CD4-positive, alpha-beta T cell treated with Interleukin-4 for 1 hour (primary cell): ENCODE data around the gene SLC44A3.

ENCODE experiments used
- DNase-seq, 2 donors: peaks; one replicate each; pipeline ENCODE4 v3.0.0-alpha.2; 2020 to 2022

The SLC44A3 gene

GRCh38 chr1:94874423-94874822 is 54.3 kb downstream of the SLC44A3 start:
- DNase-seq, result no peak

GRCh38 chr1:94875794-94876193 is 55.6 kb downstream of the SLC44A3 start:
- DNase-seq, result no peak

- no peak for DNase-seq
Observed at GRCh38 chr1:94876362-94876761, 56.2 kb downstream of the SLC44A3 start.

GRCh38 chr1:94878329-94878728 is 58.2 kb downstream of the SLC44A3 start:
- DNase-seq, result no peak

GRCh38 chr1:94883691-94884090 is 63.5 kb downstream of the SLC44A3 start:
- DNase-seq, result peak in 1 of 2 donors; percentile 47

DNA sequence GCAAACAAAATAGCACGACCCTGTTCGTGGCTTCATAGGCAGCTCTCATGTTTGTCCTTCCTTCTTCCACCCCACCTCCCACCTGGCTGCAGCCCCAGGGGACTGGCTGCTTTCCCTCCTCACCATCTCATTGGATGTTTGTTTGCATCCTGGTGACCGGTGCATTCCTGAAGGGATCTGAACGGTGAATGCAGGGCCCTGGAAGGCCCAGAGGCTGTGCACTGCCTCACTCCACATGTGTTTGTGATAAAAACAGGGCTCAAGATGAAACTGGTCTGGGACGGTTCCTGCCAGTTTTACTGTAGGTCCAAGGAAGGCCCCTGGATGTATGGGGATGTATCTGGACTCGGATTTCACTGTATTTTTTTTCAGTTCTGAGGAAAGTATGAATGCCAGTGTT is 63.9 kb downstream of the SLC44A3 start:
- DNase-seq, result no peak

DNA sequence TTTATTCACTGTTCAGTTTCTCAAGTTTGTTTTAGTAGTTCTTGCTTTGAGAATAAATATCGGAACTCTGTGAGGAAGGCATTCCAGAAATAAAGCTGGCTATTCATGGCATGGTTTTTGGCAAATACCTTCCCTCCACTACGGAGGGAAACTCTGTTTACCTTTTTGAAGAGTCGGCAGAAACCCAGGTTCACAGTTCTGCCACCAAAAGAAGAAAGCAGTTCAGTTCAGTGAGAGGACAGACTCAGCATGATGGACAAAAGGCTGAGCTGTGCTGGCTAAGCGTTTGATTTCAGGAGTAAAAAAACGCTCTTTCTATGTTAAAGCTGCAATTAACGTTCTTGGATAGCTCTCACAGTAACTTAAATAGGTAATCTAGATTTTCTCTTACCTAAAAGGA is 64.3 kb downstream of the SLC44A3 start:
- no peak for DNase-seq

DNA sequence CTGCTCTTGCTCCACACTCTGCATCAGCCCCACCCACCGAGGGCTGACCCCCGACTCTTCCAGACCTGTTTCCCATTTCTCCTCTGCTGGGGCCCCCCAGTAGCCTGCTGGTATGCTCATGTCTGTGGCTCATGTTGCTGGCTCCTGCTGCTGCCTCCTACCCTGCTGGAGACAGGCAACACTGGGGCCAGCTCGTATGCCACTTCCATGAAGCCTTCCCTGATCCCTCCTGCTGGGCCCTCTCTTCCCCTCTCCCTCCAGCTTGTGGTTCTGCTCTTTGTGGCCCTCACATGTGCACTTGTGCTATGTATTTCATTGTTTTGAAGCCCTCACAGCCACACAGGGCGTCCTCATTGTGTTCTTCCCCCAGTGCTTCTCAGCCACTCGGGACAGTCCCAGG is 66.2 kb downstream of the SLC44A3 start:
- no peak for DNase-seq

DNA sequence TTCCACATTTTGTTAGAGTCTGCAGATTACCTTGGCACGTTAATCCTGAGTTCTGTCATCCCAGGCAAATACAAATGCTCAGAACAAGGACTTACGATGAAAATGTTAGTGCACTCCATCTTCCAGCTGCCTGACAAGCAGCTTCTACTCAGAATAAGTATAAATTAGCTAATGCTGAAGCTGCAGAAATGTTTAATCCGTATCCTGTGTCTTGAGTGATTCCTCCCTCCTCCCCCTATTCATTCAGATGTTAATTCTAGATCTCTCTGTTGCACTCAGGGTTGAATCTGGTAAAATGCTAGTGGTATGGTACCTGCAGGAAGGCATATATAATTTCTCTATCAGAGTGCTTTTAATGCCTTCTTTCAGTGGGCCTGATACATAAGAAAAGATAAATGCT is 66.9 kb downstream of the SLC44A3 start:
- no peak for DNase-seq

DNA sequence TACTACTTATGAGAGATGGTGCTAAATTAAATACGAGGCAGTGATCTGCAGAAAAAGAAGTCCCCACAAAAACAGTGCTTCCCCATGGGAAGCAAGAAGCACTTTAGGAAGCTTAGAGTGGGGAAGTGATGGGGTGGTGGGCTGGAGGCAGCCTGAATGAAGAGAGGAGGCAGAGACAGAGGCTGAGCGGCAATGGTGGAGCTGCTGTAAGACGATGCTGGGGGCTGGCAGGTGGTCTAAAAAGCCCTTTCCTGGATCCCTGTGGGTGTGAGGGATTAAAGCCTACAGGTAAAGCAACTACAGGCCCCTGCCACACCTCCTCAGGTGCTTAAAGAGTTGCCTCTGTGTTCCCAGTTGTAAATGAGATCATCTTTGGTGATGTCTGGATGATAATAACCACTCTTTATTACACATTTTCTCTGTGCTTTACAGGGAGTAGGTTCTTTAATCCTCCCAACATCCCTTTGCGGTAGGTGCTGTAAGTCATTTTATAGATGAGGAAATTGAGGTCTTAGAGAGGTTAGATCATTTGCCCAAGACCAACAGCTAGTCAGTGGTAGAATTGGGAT is 67.5 kb downstream of the SLC44A3 start:
- DNase-seq, result no peak

DNA sequence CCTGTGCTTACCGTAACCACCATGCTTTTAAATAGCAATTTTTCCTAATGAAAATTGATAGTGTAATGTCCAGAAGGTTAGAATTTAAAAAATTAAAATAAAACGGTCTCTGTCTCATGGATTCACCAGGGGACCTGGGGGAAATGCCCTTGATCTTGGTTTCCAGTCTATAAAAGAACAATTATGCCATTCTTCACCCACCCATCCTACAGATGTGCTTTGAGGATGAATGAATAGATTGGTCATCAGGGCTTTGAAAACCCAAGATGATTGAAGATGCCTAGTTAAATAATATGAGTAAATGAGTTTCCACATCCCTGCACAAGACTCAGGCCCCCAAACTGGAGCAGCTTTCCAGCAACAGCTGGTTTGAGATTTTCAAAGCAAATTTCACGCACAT is 68.0 kb downstream of the SLC44A3 start:
- no peak for DNase-seq

- DNase-seq, result no peak
Observed at GRCh38 chr1:94892604-94893254, 72.6 kb downstream of the SLC44A3 start.

DNA sequence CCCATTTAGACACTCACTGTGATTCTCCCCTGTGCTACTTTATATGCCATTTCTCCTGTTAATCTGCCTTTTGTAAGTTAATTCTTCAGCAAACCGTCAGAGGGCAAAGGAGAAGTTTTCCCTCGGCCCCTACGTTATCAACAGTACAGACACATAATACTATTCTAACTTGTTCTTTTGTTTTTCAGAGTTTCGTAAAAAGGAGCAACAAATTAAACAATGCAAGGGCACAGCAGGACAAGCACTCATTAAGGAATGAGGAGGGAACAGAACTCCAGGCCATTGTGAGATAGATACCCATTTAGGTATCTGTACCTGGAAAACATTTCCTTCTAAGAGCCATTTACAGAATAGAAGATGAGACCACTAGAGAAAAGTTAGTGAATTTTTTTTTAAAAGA is 74.5 kb downstream of the SLC44A3 start:
- DNase-seq, result no peak

DNA sequence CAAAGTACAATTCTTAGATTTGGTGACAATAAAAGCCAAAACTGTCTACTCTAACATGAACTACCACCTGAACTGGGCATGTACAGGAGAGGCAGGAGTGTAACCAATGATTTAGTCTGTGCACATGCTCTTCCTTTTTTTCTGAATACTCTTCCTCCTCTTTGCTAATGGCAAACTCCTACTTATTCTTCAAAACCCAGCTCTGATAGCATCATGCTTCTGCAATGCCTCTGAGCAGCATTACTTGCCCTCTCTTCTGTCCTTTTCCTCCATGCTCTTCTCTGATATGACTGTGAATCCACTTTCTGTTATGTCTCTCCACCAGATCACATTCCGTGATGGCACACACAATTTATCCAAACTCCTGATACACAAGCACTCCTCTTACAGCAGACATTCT is 75.4 kb downstream of the SLC44A3 start:
- DNase-seq, result no peak

DNA sequence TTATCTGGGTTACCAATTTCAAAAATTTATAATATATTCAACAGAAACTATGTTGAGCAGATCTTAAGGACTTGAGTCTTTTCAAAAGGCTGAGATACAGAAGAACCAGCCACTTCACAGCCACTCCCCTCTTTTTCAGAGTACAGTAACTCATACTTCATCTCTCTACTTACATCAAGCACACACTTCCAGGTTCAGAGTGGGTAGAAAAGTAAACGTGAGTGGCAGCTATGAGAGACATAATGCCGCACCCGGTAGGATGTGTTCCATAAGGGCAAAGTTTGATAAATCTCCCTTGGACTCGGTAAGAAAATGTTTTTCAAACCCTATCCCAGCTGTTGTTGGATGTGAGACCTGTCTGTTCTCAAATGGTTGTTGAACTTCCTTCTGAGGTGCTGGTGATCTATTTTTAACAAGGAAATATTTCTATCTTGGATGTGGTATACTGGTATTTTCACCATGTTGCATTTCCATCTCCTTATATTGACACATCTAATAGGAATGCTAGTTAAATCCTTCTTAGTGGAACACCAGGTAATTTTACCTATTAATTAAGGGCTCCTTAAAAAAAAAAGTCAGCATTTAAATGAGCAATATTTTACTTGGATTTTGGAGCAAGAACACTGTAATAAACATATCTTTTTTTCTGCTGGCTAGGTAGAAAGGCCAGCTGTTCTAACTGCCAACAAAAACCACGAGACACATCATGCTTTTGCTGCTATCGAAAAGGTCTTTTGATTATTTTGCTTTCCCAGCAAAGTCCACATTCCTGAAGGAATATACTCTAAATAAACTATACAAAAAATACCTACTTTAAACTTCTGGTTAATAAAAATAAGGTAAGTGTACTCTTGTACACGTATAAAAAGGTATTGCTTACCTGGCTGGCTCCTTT is 78.6 kb downstream of the SLC44A3 start:
- DNase-seq, result no peak

- DNase-seq, result no peak
Observed at GRCh38 chr1:94899756-94900155, 79.6 kb downstream of the SLC44A3 start.

DNA sequence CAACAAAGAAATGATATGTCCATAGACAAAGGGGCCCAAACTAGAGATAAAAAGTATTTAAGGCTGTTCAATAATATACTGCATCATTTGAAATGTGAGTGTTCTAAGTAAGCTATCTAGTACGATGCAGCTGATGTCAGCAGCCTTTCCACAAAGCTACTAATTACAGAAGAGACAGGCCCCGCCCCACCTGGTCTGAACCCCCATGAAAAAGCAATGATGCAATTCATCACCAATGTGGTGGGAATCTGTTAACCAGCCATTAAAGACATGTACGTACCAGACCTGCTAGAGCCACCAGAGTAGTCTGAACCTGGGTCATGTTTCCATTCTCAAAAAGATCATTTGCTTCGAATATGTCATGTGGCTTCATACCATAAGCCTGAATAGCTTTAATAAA is 81.7 kb downstream of the SLC44A3 start:
- DNase-seq, result no peak

- DNase-seq, result no peak
Observed at GRCh38 chr1:94903280-94904009, 83.3 kb downstream of the SLC44A3 start.

GRCh38 chr1:94905207-94905606 is 85.0 kb downstream of the SLC44A3 start:
- no peak for DNase-seq

DNA sequence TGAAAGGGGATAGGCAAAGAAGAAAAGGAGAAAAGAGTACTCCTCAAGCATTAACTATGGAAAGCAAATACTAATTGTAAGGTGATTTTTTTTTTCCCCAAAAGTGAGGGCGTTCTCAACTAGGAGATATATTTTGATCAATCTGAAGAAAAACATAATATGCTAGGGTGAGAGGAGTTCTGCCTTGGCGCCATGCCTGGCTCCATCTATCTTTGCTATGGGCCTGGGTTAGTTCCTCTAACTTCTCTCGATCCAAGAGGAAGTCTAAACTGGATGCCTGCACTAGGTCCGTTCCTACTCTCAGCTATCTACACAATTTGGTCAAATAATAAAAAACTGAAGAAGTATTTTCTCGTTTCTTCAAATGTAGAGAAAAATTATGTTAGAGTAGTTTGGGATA is 86.2 kb downstream of the SLC44A3 start:
- DNase-seq, result no peak

- no peak for DNase-seq
Observed at GRCh38 chr1:94907136-94907535, 87.0 kb downstream of the SLC44A3 start.

DNA sequence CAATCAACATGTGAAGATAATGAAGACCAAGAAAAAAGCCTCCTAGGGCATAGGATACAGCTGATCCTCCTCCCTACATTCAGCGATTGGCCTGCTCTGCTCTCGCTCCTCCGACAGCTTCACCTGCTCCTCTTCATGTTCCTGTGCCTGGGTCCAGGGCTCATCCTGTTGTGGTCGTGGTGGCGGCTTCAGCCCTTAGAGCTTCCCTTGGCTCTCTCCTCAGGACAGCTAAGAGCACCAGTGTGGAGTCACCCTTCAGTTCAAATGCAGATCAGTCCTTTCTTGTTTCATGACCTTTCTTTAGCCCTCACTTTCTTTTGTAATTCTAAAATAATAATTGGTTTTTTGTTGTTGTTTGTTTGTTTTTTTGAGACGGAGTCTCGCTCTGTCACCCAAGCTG is 88.0 kb downstream of the SLC44A3 start:
- DNase-seq, result no peak

- no peak for DNase-seq
Observed at GRCh38 chr1:94908965-94909364, 88.8 kb downstream of the SLC44A3 start.
